Smooth muscle cell (in vitro differentiated cells): ENCODE results near the gene MSL3. TPM values are rescaled to one million over a fixed set of nuclear protein-coding genes. Genes with fewer than 3 reads are reported as not detected.

ENCODE experiments used
- DNase-seq: peaks from one replicate; lab custom pipeline; 2025; ENCODE audit not compliant: unreplicated experiment; lab: John Stamatoyannopoulos, UW
- H2AFZ ChIP-seq: fragments of 200-600 bp; sonication (generic); 2 replicates; pipeline ENCODE4 v1.6.0; 2016; ENCODE audit warnings: antibody characterized with exemption, low read depth, mild to moderate bottlenecking
- H3F3A ChIP-seq: fragments of 200-600 bp; sonication (generic); 2 replicates; pipeline ENCODE4 v1.6.0; 2017; ENCODE audit warnings: antibody characterized with exemption, low read depth
- H3K27ac ChIP-seq: fragments of 200-600 bp; sonication (generic); 2 replicates; pipeline ENCODE4 v1.5.1; 2016; ENCODE audit warnings: low read depth, mild to moderate bottlenecking
- H3K27me3 ChIP-seq: fragments of 200-600 bp; sonication (generic); 2 replicates; pipeline ENCODE4 v1.6.1; 2016; ENCODE audit warnings: low read depth, mild to moderate bottlenecking
- H3K36me3 ChIP-seq: fragments of 200-600 bp; sonication (generic); 2 replicates; pipeline ENCODE4 v1.5.1; 2016; ENCODE audit warnings: low read depth
- H3K4me1 ChIP-seq: fragments of 200-600 bp; sonication (generic); 2 replicates; pipeline ENCODE4 v1.5.1; 2016; ENCODE audit warnings: low read depth
- H3K4me2 ChIP-seq: fragments of 200-600 bp; sonication (generic); 2 replicates; pipeline ENCODE4 v1.6.0; 2016; ENCODE audit warnings: mild to moderate bottlenecking
- H3K4me3 ChIP-seq: fragments of 200-600 bp; sonication (generic); 2 replicates; pipeline ENCODE4 v1.5.1; 2016; ENCODE audit warnings: mild to moderate bottlenecking
- H3K79me2 ChIP-seq: fragments of 200-600 bp; sonication (generic); 2 replicates; pipeline ENCODE4 v1.6.0; 2016; ENCODE audit warnings: low read depth, mild to moderate bottlenecking
- H3K9ac ChIP-seq: fragments of 200-600 bp; sonication (generic); 2 replicates; pipeline ENCODE4 v1.6.0; 2016; ENCODE audit warnings: low read depth
- H3K9me3 ChIP-seq: fragments of 200-600 bp; sonication (generic); replicated peaks from 2 replicates; pipeline ENCODE4 v1.5.1; 2016; ENCODE audit warnings: low read depth
- H4K20me1 ChIP-seq: fragments of 200-600 bp; sonication (generic); 2 replicates; pipeline ENCODE4 v1.6.0; 2016; ENCODE audit warnings: low read depth
- WGBS: methylation state at CpG from one replicate; pipeline ENCODE4 v1.1.7; 2016; ENCODE audit warnings: low lambda C conversion rate; 5-methylcytosine and 5-hydroxymethylcytosine counted together
- polyA plus RNA-seq: library from polyadenylated mRNA; unstranded; fragments of >200 nt; fragmentation: Nextera tagmentation; extraction: Ambion mirVana; gene quantifications from 2 replicates; pipeline ENCODE4 v1.2.1, GENCODE V29; 2016
- total RNA-seq: library from RNA; depleted of rRNA; stranded (reverse); fragments of >200 nt; gene quantifications from 2 replicates; pipeline ENCODE4 v1.2.3, GENCODE V29; 2014
- TF ChIP-seq, protein P1 (sequence below): fragments of 200-600 bp; sonication (generic); IDR thresholded peaks from 2 replicates; pipeline ENCODE4 v1.5.1; 2017; ENCODE audit warnings: borderline replicate concordance, mild to moderate bottlenecking, antibody characterized with exemption; ENCODE audit not compliant: insufficient read depth, poor library complexity, severe bottlenecking

MSL3 gene
- total and polyA plus RNA-seq, 2 experiments from 2014 or later: 15.7 to 48.1 TPM

DNA sequence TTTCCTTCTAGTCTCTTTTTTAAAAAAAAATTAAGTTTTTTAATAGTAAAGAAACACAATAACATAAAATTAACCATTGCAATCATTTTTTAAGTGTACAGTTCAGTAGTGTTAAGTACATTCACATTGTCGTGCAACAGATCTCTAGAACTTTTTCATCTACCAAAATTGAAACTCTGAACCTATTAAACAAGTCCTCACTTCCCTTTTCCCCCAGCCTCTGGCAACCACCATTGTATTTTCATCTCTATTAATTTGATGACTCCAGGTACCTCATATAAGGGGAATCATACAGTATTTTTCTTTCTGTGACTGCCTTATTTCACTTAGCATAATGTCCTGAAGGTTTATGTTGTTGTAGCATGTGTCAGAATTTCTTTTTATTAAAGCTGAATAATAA, 31.8 kb downstream of the MSL3 start:
- DNase-seq: no peak
- no peak overlapping the region for H3K9ac ChIP-seq
- H3K36me3 ChIP-seq: no peaks in the 10 kb centered on the region
- H3K4me2 ChIP-seq: no peak overlapping the region
- no peaks in the 10 kb centered on the region for H3F3A ChIP-seq
- no peaks in the 10 kb centered on the region for H3K4me1 ChIP-seq
- TF ChIP-seq, protein P1, sequence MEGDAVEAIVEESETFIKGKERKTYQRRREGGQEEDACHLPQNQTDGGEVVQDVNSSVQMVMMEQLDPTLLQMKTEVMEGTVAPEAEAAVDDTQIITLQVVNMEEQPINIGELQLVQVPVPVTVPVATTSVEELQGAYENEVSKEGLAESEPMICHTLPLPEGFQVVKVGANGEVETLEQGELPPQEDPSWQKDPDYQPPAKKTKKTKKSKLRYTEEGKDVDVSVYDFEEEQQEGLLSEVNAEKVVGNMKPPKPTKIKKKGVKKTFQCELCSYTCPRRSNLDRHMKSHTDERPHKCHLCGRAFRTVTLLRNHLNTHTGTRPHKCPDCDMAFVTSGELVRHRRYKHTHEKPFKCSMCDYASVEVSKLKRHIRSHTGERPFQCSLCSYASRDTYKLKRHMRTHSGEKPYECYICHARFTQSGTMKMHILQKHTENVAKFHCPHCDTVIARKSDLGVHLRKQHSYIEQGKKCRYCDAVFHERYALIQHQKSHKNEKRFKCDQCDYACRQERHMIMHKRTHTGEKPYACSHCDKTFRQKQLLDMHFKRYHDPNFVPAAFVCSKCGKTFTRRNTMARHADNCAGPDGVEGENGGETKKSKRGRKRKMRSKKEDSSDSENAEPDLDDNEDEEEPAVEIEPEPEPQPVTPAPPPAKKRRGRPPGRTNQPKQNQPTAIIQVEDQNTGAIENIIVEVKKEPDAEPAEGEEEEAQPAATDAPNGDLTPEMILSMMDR: no peak
- H2AFZ ChIP-seq: no peak overlapping the region
- no peaks in the 10 kb centered on the region for H3K79me2 ChIP-seq
- 79% methylated on average over 1 of the region's 1 CpG for WGBS
- no peaks in the 10 kb centered on the region for H3K27me3 ChIP-seq
- H3K9me3 ChIP-seq: no peaks in the 10 kb centered on the region
- H3K27ac ChIP-seq: no peak overlapping the region
- H4K20me1 ChIP-seq: no peaks in the 10 kb centered on the region
- no peak overlapping the region for H3K4me3 ChIP-seq

DNA sequence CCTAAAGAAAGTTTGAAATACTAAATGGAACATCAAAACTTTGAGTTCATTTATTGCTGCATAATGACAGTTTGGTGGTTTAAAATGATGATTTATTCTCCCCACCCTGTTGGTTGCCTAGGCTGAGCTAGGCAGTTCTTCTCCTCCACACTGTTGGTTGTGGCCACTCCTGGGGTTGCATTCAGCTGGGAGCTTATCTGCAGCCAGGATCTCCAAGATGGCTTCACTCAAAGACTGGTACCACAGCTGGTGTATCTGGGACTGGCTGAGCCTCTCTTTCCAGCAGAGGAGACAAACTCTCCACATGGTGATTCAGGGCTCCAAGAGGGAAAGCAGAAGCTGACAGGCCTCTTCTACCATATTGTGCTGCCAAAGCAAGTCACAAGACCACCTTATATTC, 33.1 kb downstream of the MSL3 start:
- H3F3A ChIP-seq: no peaks in the 10 kb centered on the region
- H3K36me3 ChIP-seq: no peaks in the 10 kb centered on the region
- no peaks in the 10 kb centered on the region for H3K27me3 ChIP-seq
- H3K27ac ChIP-seq: no peak overlapping the region
- no peaks in the 10 kb centered on the region for H3K9me3 ChIP-seq
- no peaks in the 10 kb centered on the region for H3K4me1 ChIP-seq
- H4K20me1 ChIP-seq: no peaks in the 10 kb centered on the region
- TF ChIP-seq, protein P1: no peak
- H3K4me2 ChIP-seq: no peak overlapping the region
- H3K4me3 ChIP-seq: no peak overlapping the region
- no peak overlapping the region for H2AFZ ChIP-seq
- H3K9ac ChIP-seq: no peak overlapping the region
- no peak for DNase-seq
- no peaks in the 10 kb centered on the region for H3K79me2 ChIP-seq

DNA sequence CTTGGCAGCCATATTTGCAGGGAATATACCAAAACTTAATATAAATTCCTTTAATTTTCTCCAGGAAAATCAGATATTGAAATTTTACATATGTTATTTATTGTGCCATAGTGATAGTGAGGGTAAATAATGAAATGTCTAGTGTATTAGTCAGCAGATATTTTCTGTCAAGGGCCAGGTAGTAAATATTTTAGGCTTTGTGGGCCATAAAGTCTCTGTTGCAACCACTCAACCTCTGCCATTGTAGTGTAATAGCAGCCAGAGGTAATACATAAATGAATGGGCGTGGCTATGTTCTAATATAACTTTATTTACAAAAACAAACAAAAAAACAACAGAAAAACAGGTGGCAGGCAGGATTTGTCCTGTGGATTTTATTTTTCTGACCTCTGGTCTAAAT, 33.5 kb downstream of the MSL3 start:
- no peak overlapping the region for H3K27ac ChIP-seq
- H3F3A ChIP-seq: no peaks in the 10 kb centered on the region
- H4K20me1 ChIP-seq: no peaks in the 10 kb centered on the region
- no peak overlapping the region for H3K4me3 ChIP-seq
- no peak overlapping the region for H3K4me2 ChIP-seq
- H3K9ac ChIP-seq: no peak overlapping the region
- no peak overlapping the region for H2AFZ ChIP-seq
- 32% methylated on average over 1 of the region's 1 CpG for WGBS
- no peaks in the 10 kb centered on the region for H3K9me3 ChIP-seq
- TF ChIP-seq, protein P1: no peak
- H3K79me2 ChIP-seq: no peaks in the 10 kb centered on the region
- no peak for DNase-seq
- no peaks in the 10 kb centered on the region for H3K27me3 ChIP-seq
- H3K36me3 ChIP-seq: no peaks in the 10 kb centered on the region
- no peaks in the 10 kb centered on the region for H3K4me1 ChIP-seq
